A673 (cell line): ENCODE results near the gene GLIS2. TPM values are rescaled to one million over a fixed set of nuclear protein-coding genes. Genes with fewer than 3 reads are reported as not detected.

Experiments used
- BruUV-seq: library from RNA; stranded (reverse); fragments of 400-500 nt; replicated peaks from 2 replicates; lab custom pipeline; 2021; lab: Mats Ljungman, UMichigan
- CTCF ChIA-PET: fragments of 300-600 bp; sonication (Branson Sonifier 250); formaldehyde crosslinking; loops from one replicate; lab custom pipeline; 2022; ENCODE audit warnings: antibody characterized with exemption; lab: Charles Lee
- POLR2A ChIA-PET: fragments of 300-600 bp; sonication (Branson Sonifier 250); formaldehyde crosslinking; loops from one replicate; lab custom pipeline; 2022; ENCODE audit warnings: antibody characterized with exemption; ENCODE audit not compliant: low non-redundant PET; lab: Charles Lee
- DNase-seq: peaks from one replicate; pipeline ENCODE4 v3.0.0-alpha.2; 2015; ENCODE audit warnings: low spot score
- H3K27ac ChIP-seq: fragments of 200-600 bp; sonication (generic); 2 replicates; pipeline ENCODE4 v1.5.1; 2016; ENCODE audit warnings: mixed run types, low read depth, mild to moderate bottlenecking, mixed read lengths, antibody characterized with exemption, low read length; ENCODE audit not compliant: poor library complexity, severe bottlenecking
- H3K27me3 ChIP-seq: fragments of 200-600 bp; sonication (generic); replicated peaks from 2 replicates; pipeline ENCODE4 v1.6.1; 2017; ENCODE audit warnings: mixed run types, low read depth, mild to moderate bottlenecking, mixed read lengths, antibody characterized with exemption, low read length; ENCODE audit not compliant: insufficient read depth, poor library complexity
- H3K36me3 ChIP-seq: fragments of 200-600 bp; sonication (generic); 2 replicates; pipeline ENCODE4 v1.6.1; 2016; ENCODE audit warnings: mixed run types, mild to moderate bottlenecking, mixed read lengths, antibody characterized with exemption, low read length; ENCODE audit not compliant: insufficient read depth, poor library complexity, severe bottlenecking
- H3K4me1 ChIP-seq: fragments of 200-600 bp; sonication (generic); 2 replicates; pipeline ENCODE4 v1.6.1; 2017; ENCODE audit warnings: mixed run types, mild to moderate bottlenecking, mixed read lengths, antibody characterized with exemption, low read length; ENCODE audit not compliant: insufficient read depth, poor library complexity, severe bottlenecking
- H3K4me3 ChIP-seq: fragments of 200-600 bp; sonication (generic); 2 replicates; pipeline ENCODE4 v1.5.1; 2016; ENCODE audit warnings: low read depth, mixed run types, mild to moderate bottlenecking, mixed read lengths, low read length; ENCODE audit not compliant: poor library complexity, severe bottlenecking
- H3K9me3 ChIP-seq: fragments of 200-600 bp; sonication (generic); 2 replicates; pipeline ENCODE4 v1.6.1; 2016; ENCODE audit warnings: mixed run types, low read depth, mild to moderate bottlenecking, mixed read lengths, antibody characterized with exemption, low read length; ENCODE audit not compliant: poor library complexity, severe bottlenecking
- EZH2 ChIP-seq: fragments of 200-600 bp; sonication (generic); IDR thresholded peaks from 2 replicates; pipeline ENCODE4 v1.6.1; 2017; ENCODE audit warnings: borderline replicate concordance, low read depth, mild to moderate bottlenecking, mixed read lengths, antibody characterized with exemption, low read length; ENCODE audit not compliant: poor library complexity, severe bottlenecking
- intact Hi-C: fragments of 100-400 bp; cut with micrococcal nuclease; formaldehyde crosslinking; loops from one replicate; pipeline ENCODE4 v1.10.0; 2022; ENCODE audit not compliant: unreplicated experiment
- total RNA-seq: library from RNA; stranded (reverse); gene quantifications from 2 replicates; pipeline ENCODE4 v1.2.3, GENCODE V29; 2021
- TF ChIP-seq, protein P1 (sequence below): fragments of 300-800, 200-600 bp; sonication (generic); conservative IDR thresholded peaks from 2 replicates; pipeline ENCODE4 v1.5.1; 2017; ENCODE audit warnings: low read depth, mild to moderate bottlenecking, antibody characterized with exemption, low read length, moderate library complexity, mixed read lengths

The GLIS2 gene
- total RNA-seq, 1 experiment from 2014 or later: 10.6 TPM

DNA sequence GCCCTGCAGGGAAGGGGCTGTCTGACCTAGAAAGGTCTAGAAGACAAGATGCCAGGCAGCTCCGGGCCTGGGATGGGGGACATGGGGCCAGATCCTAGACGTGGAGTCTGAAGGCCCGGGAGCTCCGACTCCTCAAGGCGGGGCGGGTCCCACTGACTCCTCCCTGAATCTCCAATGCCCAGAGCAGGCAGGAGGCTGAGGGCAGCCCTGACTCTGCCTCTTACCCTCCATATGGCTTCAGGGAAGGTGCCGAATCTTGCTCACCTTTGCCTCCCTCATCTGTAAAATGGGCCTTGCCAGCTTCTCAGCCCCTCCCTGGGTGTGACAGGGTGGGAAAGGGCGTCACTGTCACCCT is 70.6 kb downstream of the GLIS2 start:
- Histone ChIP-seq H3K9me3 (no peaks in the 10 kb centered on the region), H3K27me3 (no peaks in the 10 kb centered on the region), H3K36me3 (no peaks in the 10 kb centered on the region), H3K4me3 (no peak overlapping the region), H3K4me1 (peaks cover 21% of the 10 kb centered on the region), H3K27ac (peak overlapping the region; percentile 10)
- BruUV-seq: no TSS peak
- ChIA-PET POLR2A (no interaction called here), CTCF (no interaction called here)
- DNase-seq: peak; percentile 55
- no peak for TF ChIP-seq EZH2
- TF ChIP-seq, protein P1, sequence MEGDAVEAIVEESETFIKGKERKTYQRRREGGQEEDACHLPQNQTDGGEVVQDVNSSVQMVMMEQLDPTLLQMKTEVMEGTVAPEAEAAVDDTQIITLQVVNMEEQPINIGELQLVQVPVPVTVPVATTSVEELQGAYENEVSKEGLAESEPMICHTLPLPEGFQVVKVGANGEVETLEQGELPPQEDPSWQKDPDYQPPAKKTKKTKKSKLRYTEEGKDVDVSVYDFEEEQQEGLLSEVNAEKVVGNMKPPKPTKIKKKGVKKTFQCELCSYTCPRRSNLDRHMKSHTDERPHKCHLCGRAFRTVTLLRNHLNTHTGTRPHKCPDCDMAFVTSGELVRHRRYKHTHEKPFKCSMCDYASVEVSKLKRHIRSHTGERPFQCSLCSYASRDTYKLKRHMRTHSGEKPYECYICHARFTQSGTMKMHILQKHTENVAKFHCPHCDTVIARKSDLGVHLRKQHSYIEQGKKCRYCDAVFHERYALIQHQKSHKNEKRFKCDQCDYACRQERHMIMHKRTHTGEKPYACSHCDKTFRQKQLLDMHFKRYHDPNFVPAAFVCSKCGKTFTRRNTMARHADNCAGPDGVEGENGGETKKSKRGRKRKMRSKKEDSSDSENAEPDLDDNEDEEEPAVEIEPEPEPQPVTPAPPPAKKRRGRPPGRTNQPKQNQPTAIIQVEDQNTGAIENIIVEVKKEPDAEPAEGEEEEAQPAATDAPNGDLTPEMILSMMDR: no peak
- intact Hi-C loops: no loop called here

DNA sequence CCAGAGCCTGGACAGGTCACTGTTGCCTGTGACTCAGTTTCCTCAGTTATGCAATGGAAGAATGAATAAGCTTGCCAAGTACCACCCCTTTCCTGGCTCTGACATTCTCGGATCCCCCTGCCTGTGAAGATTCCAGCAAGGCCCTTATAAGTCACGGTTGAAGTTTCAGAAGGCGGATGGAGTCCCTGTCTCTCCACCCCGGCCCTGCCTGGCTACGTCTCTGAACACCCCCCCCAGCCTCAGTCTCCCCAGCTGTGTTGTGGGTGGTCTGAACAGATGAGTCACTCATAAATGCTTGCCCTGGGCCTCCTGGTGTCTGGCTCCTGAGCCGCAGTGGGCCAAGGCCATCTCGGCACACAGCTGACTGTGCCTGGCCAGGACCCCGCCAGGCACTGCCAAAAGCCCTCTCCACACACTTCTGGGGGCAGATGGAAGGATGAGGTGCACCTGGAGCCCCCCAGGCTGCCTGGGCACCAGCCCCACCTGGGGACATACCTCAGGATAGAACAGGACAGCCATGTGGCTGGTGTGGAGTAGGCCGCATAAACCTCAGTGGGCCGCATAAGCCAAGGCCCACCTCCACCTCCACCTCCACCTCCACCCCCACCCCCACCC is 71.2 kb downstream of the GLIS2 start:
- Histone ChIP-seq H3K27ac (peak overlapping the region; percentile 10), H3K27me3 (no peaks in the 10 kb centered on the region), H3K9me3 (no peaks in the 10 kb centered on the region), H3K4me3 (no peak overlapping the region), H3K36me3 (no peaks in the 10 kb centered on the region), H3K4me1 (peaks cover 28% of the 10 kb centered on the region)
- CTCF ChIA-PET: no interaction called here
- BruUV-seq: no TSS peak
- POLR2A ChIA-PET: no interaction called here
- intact Hi-C loops: no loop called here
- TF ChIP-seq, protein P1: no peak
- no peak for TF ChIP-seq EZH2
- DNase-seq: no peak

DNA sequence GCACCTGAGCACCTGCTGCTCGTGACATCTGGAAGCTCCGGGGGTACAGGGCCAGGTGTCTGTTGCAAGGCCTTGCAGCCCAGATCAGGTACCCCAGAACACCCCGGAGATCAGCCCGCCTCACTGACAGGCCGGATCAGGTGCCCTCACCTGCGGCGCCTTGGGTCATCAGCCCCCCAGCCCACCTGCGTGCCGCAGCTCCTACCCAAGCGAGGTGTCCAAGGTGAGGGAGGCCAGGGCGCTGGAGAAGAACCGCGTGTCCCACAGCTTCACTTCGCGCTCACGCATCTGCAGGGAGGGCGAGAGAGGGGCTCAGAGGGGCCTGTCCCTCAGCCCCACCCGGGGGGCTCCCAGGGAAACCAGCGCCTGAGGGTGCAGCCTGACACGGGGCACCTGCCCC is 71.9 kb downstream of the GLIS2 start:
- H3K9me3 ChIP-seq: no peaks in the 10 kb centered on the region
- ChIA-PET POLR2A (no interaction called here), CTCF (no interaction called here)
- no peaks in the 10 kb centered on the region for H3K27me3 ChIP-seq
- TF ChIP-seq, protein P1: no peak
- no peak for TF ChIP-seq EZH2
- intact Hi-C loops: no loop called here
- BruUV-seq: no TSS peak
- H3K27ac ChIP-seq: no peak overlapping the region
- no peaks in the 10 kb centered on the region for H3K36me3 ChIP-seq
- no peak for DNase-seq
- H3K4me3 ChIP-seq: no peak overlapping the region
- peaks cover 35% of the 10 kb centered on the region for H3K4me1 ChIP-seq
